ENCODE measurements around the gene JAZF1. TPM values are rescaled to one million over a fixed set of nuclear protein-coding genes. Genes with fewer than 3 reads are reported as not detected.

The JAZF1 gene
- total and polyA plus RNA-seq, 2 of the 8 experiments (the other 6 are each of a cell fraction or from before 2014, with no cell fraction given), result 2.6 to 21.8 TPM

DNA sequence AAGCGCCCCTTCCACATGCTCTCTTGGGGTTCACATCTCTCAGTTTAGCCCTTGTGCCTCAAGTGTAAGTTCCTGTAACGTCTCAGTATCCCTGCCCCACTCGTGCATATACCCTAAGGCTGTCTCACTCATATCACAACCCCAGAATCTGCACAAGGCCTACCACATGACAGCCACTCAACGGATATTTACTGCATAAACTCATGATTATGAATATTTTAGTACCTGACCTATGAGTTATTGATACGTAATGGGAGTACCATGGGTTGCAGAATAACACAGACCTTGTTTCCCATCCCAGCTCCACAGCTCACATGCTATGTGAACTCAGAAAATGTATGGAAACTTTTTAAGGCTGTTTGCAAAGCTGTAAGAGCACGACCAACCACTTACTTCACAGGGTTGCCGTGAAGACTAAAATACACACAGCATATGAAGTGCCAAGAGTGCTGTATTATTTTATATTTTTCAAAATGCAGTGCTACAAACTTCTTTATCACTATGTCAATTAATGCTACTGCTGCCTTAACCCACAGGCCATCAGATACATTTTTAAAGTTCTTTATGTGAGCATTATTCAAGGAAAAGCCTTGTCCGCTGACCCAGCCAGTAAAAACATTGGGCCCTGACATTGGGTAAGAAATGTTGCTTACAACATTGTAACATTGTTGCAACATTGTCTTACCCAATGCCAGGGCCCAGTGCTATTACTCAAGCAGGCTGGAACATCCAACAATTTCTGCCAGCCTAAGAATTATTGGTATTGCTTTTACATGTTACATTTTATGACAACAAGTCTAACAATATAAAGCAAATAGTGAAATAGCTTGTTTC, 97.2 kb downstream of the JAZF1 start (continued):
- TF ChIP-seq CHD2 (IDR thresholded peaks at IDR 0.05; ENCODE audit: low read length), result no peak

Measured in H1 (cell line).